HepG2 (cell line): Measurements from ENCODE around the gene CCNYL1. TPM values are rescaled to one million over a fixed set of nuclear protein-coding genes. Genes with fewer than 3 reads are reported as not detected.

Source experiments
- ARHGAP35 ChIP-seq: sonication (generic); formaldehyde crosslinking; IDR thresholded peaks from 2 replicates; pipeline ENCODE4 v1.9.0; 2022; ENCODE audit warnings: mild to moderate bottlenecking, inconsistent platforms, moderate library complexity, missing genetic modification reagents, borderline replicate concordance
- CEBPZ ChIP-seq: IDR thresholded peaks from 2 replicates; pipeline ENCODE4 v1.6.1; 2012; ENCODE audit warnings: low read length, improper control_type of control experiment
- CENPX ChIP-seq: sonication (generic); formaldehyde crosslinking; IDR thresholded peaks from 2 replicates; pipeline ENCODE4 v1.9.0; 2021; ENCODE audit warnings: mild to moderate bottlenecking, missing genetic modification reagents, moderate library complexity
- DRAP1 ChIP-seq: IDR thresholded peaks from 2 replicates; pipeline ENCODE4 v1.6.1; 2016; ENCODE audit warnings: missing genetic modification reagents, missing compliant biosample characterization
- ESRRA ChIP-seq: sonication (generic); formaldehyde crosslinking; IDR thresholded peaks from 2 replicates; pipeline ENCODE4 v1.5.1; 2020; ENCODE audit warnings: mild to moderate bottlenecking, low read depth, missing genetic modification reagents
- MEIS1 ChIP-seq: sonication (generic); formaldehyde crosslinking; IDR thresholded peaks from 2 replicates; pipeline ENCODE4 v1.9.0; 2021; ENCODE audit warnings: mild to moderate bottlenecking, missing genetic modification reagents, moderate library complexity, borderline replicate concordance
- MXD4 ChIP-seq: IDR thresholded peaks from 2 replicates; pipeline ENCODE4 v1.6.1; 2016; ENCODE audit warnings: mild to moderate bottlenecking, missing biosample characterization, missing genetic modification reagents
- SOX6 ChIP-seq, 2 experiments: fragments of 450-650 bp in 1 of 2; sonication (generic) in 1 of 2; formaldehyde crosslinking in 1 of 2; IDR thresholded peaks; 2 replicates each; pipeline versions ENCODE4 v1.4.0 to v1.6.1; 2017 to 2020; ENCODE audit warnings: antibody characterized with exemption in 1 of 2, mild to moderate bottlenecking in 1 of 2, missing genetic modification reagents in 1 of 2
- THAP11 ChIP-seq: IDR thresholded peaks from 2 replicates; pipeline ENCODE4 v1.6.1; 2016; ENCODE audit warnings: missing biosample characterization, missing genetic modification reagents
- ZBTB2 ChIP-seq: sonication (generic); formaldehyde crosslinking; IDR thresholded peaks from 2 replicates; pipeline ENCODE4 v1.8.0; 2022; ENCODE audit warnings: low read depth, missing genetic modification reagents
- ZBTB43 ChIP-seq: sonication (generic); formaldehyde crosslinking; conservative IDR thresholded peaks from 2 replicates; pipeline ENCODE4 v1.4.0; 2020; ENCODE audit warnings: missing genetic modification reagents
- ZFYVE20 ChIP-seq: sonication (generic); formaldehyde crosslinking; IDR thresholded peaks from 2 replicates; pipeline ENCODE4 v1.8.0; 2023; ENCODE audit warnings: low read depth, mild to moderate bottlenecking, moderate library complexity, missing genetic modification reagents, borderline replicate concordance
- ZNF609 ChIP-seq: sonication (generic); formaldehyde crosslinking; IDR thresholded peaks from 2 replicates; pipeline ENCODE4 v1.4.0; 2020; ENCODE audit warnings: mild to moderate bottlenecking, missing genetic modification reagents, borderline replicate concordance
- ZNF615 ChIP-seq: sonication (generic); formaldehyde crosslinking; IDR thresholded peaks from 2 replicates; pipeline ENCODE4 v1.5.0; 2020; ENCODE audit warnings: mild to moderate bottlenecking, missing genetic modification reagents, borderline replicate concordance
- ZNF839 ChIP-seq: sonication (generic); formaldehyde crosslinking; IDR thresholded peaks from 2 replicates; pipeline ENCODE4 v1.4.0; 2020; ENCODE audit warnings: missing genetic modification reagents, mild to moderate bottlenecking, borderline replicate concordance
- polyA plus RNA-seq, 8 experiments: library from polyadenylated mRNA; depleted of rRNA in 3 of 8; stranded (reverse) in 7 of 8; unstranded in 1 of 8; fragments of >200 nt; fragmentation: Illumina TruSeq in 4 of 8; extraction: Trizol in 4 of 8; gene quantifications; 2 replicates each; pipeline versions ENCODE4 v1.2.1 to v1.2.3, GENCODE V29; 2011 to 2016; ENCODE audit warnings: low read depth in 4 of 8, missing spikeins in 1 of 8, mixed read lengths in 1 of 8; ENCODE audit not compliant: insufficient read depth in 1 of 8
- total RNA-seq, 5 experiments: library from RNA; depleted of rRNA; stranded (reverse); fragments of >200 nt; fragmentation: Illumina TruSeq; extraction: Trizol; gene quantifications; 2 replicates each; pipeline ENCODE4 v1.2.3, GENCODE V29; 2016; ENCODE audit warnings: low read depth in 1 of 5

Gene CCNYL1
- total and polyA plus RNA-seq, 2 of the 13 experiments (the other 11 are each of a cell fraction or from before 2014, with no cell fraction given), result 12.5 to 16.2 TPM

- TF ChIP-seq ZBTB2 (CRISPR knock-in tag) (no peak), ZNF839 (CRISPR knock-in tag) (0 out of 2 replicates have a peak, but pooled peaks have one; percentile 53), ZFYVE20 (CRISPR knock-in tag) (no peak), ZNF609 (peak; percentile 68; the same call in 1 of the 2 replicates), THAP11 (CRISPR knock-in tag) (peak; percentile 40), SOX6 (IDR thresholded peaks at IDR 0.05) (no peak), SOX6 (CRISPR knock-in tag; IDR thresholded peaks at IDR 0.05) (peak; percentile 75; the same call in 1 of the 2 replicates), CEBPZ (no peak), ZBTB43 (0 out of 2 replicates have a peak, but pooled peaks have one; percentile 18), DRAP1 (CRISPR knock-in tag) (peak; percentile 47; the same call in 1 of the 2 replicates), ZNF615 (peak; percentile 88; the same call in 1 of the 2 replicates), ARHGAP35 (CRISPR knock-in tag) (no peak), CENPX (no peak), ESRRA (peak; percentile 81), MEIS1 (peak; percentile 86), MXD4 (CRISPR knock-in tag) (0 out of 2 replicates have a peak, but pooled peaks have one; percentile 53)
These were observed 85.3 kb downstream of the CCNYL1 start (continued) for GRCh38 chr2:207796585-207797350.
